WTC11 (cell line): ENCODE data around the gene GPATCH1. TPM values are rescaled to one million over a fixed set of nuclear protein-coding genes. Genes with fewer than 3 reads are reported as not detected.

Experiments
- ATAC-seq: fragments of 200-7000 bp; cut with Tn5 transposase; 2 replicates; pipeline ENCODE4 v1.10.0; 2021; ENCODE audit warnings: mild to moderate bottlenecking, moderate library complexity
- CTCF ChIA-PET: fragments of 300-600 bp; sonication (Branson Sonifier 250); formaldehyde crosslinking; loops from one replicate; lab custom pipeline; 2021; ENCODE audit warnings: antibody characterized with exemption; lab: Charles Lee
- POLR2A ChIA-PET: fragments of 350-600 bp; sonication (Branson Sonifier 250); formaldehyde crosslinking; loops from one replicate; lab custom pipeline; 2021; ENCODE audit warnings: antibody characterized with exemption; lab: Charles Lee
- DNase-seq: peaks from one replicate; pipeline ENCODE4 v3.0.0; 2021; ENCODE audit warnings: low spot score
- H3K27ac Mint-ChIP-seq: 2 replicates; pipeline ENCODE4 v1.8.0; 2021; ENCODE audit warnings: mixed read lengths
- H3K27me3 Mint-ChIP-seq: 2 replicates; pipeline ENCODE4 v1.8.0; 2021; ENCODE audit warnings: low read depth, mild to moderate bottlenecking, moderate library complexity, mixed read lengths
- H3K36me3 Mint-ChIP-seq: 2 replicates; pipeline ENCODE4 v1.8.0; 2021; ENCODE audit warnings: mixed read lengths
- H3K4me1 Mint-ChIP-seq: 2 replicates; pipeline ENCODE4 v1.8.0; 2022; ENCODE audit warnings: mixed read lengths
- H3K4me3 Mint-ChIP-seq: 2 replicates; pipeline ENCODE4 v1.8.0; 2021; ENCODE audit warnings: mild to moderate bottlenecking, moderate library complexity, mixed read lengths
- H3K9me3 Mint-ChIP-seq: 2 replicates; pipeline ENCODE4 v1.8.0; 2021; ENCODE audit warnings: mixed read lengths
- AFF4 ChIP-seq: sonication (generic); formaldehyde crosslinking; IDR thresholded peaks from 2 replicates; pipeline ENCODE4 v1.8.1; 2023; ENCODE audit warnings: mild to moderate bottlenecking, missing genetic modification reagents, borderline replicate concordance
- ATF1 ChIP-seq: sonication (generic); formaldehyde crosslinking; IDR thresholded peaks from 2 replicates; pipeline ENCODE4 v1.8.1; 2023; ENCODE audit warnings: mild to moderate bottlenecking, moderate library complexity, missing genetic modification reagents
- ESRRA ChIP-seq: sonication (generic); formaldehyde crosslinking; IDR thresholded peaks from 2 replicates; pipeline ENCODE4 v1.8.1; 2022; ENCODE audit warnings: mild to moderate bottlenecking, missing genetic modification reagents, borderline replicate concordance
- FOXP1 ChIP-seq: sonication (generic); formaldehyde crosslinking; IDR thresholded peaks from 2 replicates; pipeline ENCODE4 v1.8.0; 2022; ENCODE audit warnings: missing genetic modification reagents, mild to moderate bottlenecking, moderate library complexity, borderline replicate concordance
- HMGXB4 ChIP-seq: sonication (generic); formaldehyde crosslinking; IDR thresholded peaks from 2 replicates; pipeline ENCODE4 v1.8.1; 2023; ENCODE audit warnings: mild to moderate bottlenecking, moderate library complexity, missing genetic modification reagents
- JUN ChIP-seq: sonication (generic); formaldehyde crosslinking; IDR thresholded peaks from 2 replicates; pipeline ENCODE4 v1.8.0; 2023; ENCODE audit warnings: mild to moderate bottlenecking, missing genetic modification reagents
- MAX ChIP-seq: sonication (generic); formaldehyde crosslinking; IDR thresholded peaks from 2 replicates; pipeline ENCODE4 v1.8.0; 2022; ENCODE audit warnings: mild to moderate bottlenecking, missing genetic modification reagents
- PRDM15 ChIP-seq: sonication (generic); formaldehyde crosslinking; IDR thresholded peaks from 2 replicates; pipeline ENCODE4 v1.8.0; 2022; ENCODE audit warnings: missing genetic modification reagents
- SMAD3 ChIP-seq: sonication (generic); formaldehyde crosslinking; IDR thresholded peaks from 2 replicates; pipeline ENCODE4 v1.8.0; 2022; ENCODE audit warnings: missing genetic modification reagents, mild to moderate bottlenecking, borderline replicate concordance
- SOX15 ChIP-seq: fragments of 250-450 bp; sonication (Bioruptor Pico); IDR thresholded peaks from 2 replicates; pipeline ENCODE4 v1.9.0; 2021; ENCODE audit warnings: mild to moderate bottlenecking
- ZNF121 ChIP-seq: sonication (generic); formaldehyde crosslinking; IDR thresholded peaks from 2 replicates; pipeline ENCODE4 v1.8.0; 2023; ENCODE audit warnings: missing genetic modification reagents
- ZNF281 ChIP-seq: sonication (generic); formaldehyde crosslinking; IDR thresholded peaks from 2 replicates; pipeline ENCODE4 v1.8.0; 2023; ENCODE audit warnings: mild to moderate bottlenecking, missing genetic modification reagents
- ZNF317 ChIP-seq: sonication (generic); formaldehyde crosslinking; IDR thresholded peaks from 2 replicates; pipeline ENCODE4 v1.8.1; 2023; ENCODE audit warnings: low read depth, mild to moderate bottlenecking, moderate library complexity, missing genetic modification reagents, borderline replicate concordance
- ZNF396 ChIP-seq: fragments of 250-450 bp; sonication (Bioruptor Pico); IDR thresholded peaks from 2 replicates; pipeline ENCODE4 v1.8.0; 2021; ENCODE audit warnings: mild to moderate bottlenecking, moderate library complexity, borderline replicate concordance
- ZNF416 ChIP-seq: fragments of 250-450 bp; sonication (Bioruptor Pico); IDR thresholded peaks from 2 replicates; pipeline ENCODE4 v1.9.0; 2021; ENCODE audit warnings: mild to moderate bottlenecking, inconsistent platforms
- ZNF423 ChIP-seq: fragments of 250-450 bp; sonication (Bioruptor Pico); IDR thresholded peaks from 2 replicates; pipeline ENCODE4 v2.1.2; 2022; ENCODE audit warnings: mild to moderate bottlenecking, moderate library complexity
- ZNF512 ChIP-seq: sonication (generic); formaldehyde crosslinking; IDR thresholded peaks from 2 replicates; pipeline ENCODE4 v1.8.1; 2022; ENCODE audit warnings: missing genetic modification reagents, borderline replicate concordance
- total RNA-seq: library from RNA; stranded (reverse); gene quantifications from 3 replicates; pipeline ENCODE4 v1.2.3, GENCODE V29; 2021

Gene GPATCH1
- total RNA-seq, 1 experiment from 2014 or later = 10.7 TPM

GRCh38 chr19:33086955-33087354 is 6.0 kb downstream of the GPATCH1 start:
- no peak overlapping the region for H3K27ac Mint-ChIP-seq
- H3K27me3 Mint-ChIP-seq = no peaks in the 10 kb centered on the region
- H3K4me1 Mint-ChIP-seq = peaks cover 7% of the 10 kb centered on the region
- peaks cover 25% of the 10 kb centered on the region for H3K36me3 Mint-ChIP-seq
- H3K4me3 Mint-ChIP-seq = no peak overlapping the region
- no peak for DNase-seq
- POLR2A ChIA-PET = no interaction called here
- CTCF ChIA-PET = no interaction called here
- H3K9me3 Mint-ChIP-seq = no peaks in the 10 kb centered on the region
- TF ChIP-seq PRDM15 = no peak
- TF ChIP-seq ZNF121 (CRISPR knock-in tag) = no peak
- no peak for TF ChIP-seq ZNF416 (CRISPR knock-in tag)
- TF ChIP-seq ATF1 (CRISPR knock-in tag) = no peak
- no peak for TF ChIP-seq FOXP1 (CRISPR knock-in tag)
- TF ChIP-seq HMGXB4 (CRISPR knock-in tag) = no peak
- no peak for TF ChIP-seq AFF4 (CRISPR knock-in tag)
- TF ChIP-seq ESRRA (CRISPR knock-in tag) = no peak
- no peak for TF ChIP-seq ZNF317 (CRISPR knock-in tag)
- TF ChIP-seq, all 79 proteins: peak for 0
- ATAC-seq = no peak

GRCh38 chr19:33089010-33089409 is 8.0 kb downstream of the GPATCH1 start:
- ChIA-PET CTCF (interaction anchor here (0.6 kb wide), 1 partner anchor 94 kb away, joined by 3 read pairs; no protein-coding TSS in a partner anchor), POLR2A (no interaction called here)
- H3K4me1 Mint-ChIP-seq = peaks cover 5% of the 10 kb centered on the region
- ATAC-seq (no peak), DNase-seq (no peak)
- peaks cover 28% of the 10 kb centered on the region for H3K36me3 Mint-ChIP-seq
- no peaks in the 10 kb centered on the region for H3K9me3 Mint-ChIP-seq
- H3K27ac Mint-ChIP-seq = no peak overlapping the region; the same call in 1 of the 2 replicates
- no peaks in the 10 kb centered on the region for H3K27me3 Mint-ChIP-seq
- H3K4me3 Mint-ChIP-seq = no peak overlapping the region
- TF ChIP-seq ZNF423 (CRISPR knock-in tag) (no peak), ZNF281 (no peak), SMAD3 (CRISPR knock-in tag) (no peak), ZNF512 (CRISPR knock-in tag) (no peak), AFF4 (CRISPR knock-in tag) (no peak), ZNF396 (no peak), SOX15 (CRISPR knock-in tag) (no peak), JUN (no peak), MAX (CRISPR knock-in tag) (no peak)
